Mesenchymal stem cell (in vitro differentiated cells and primary cell): ENCODE measurements around the gene NTMT1.
A peak's percentile ranks its signal among the peaks of the same experiment; 100 is the strongest.

Experiments used
- DNase-seq: peaks from one replicate; pipeline ENCODE4 v3.0.0-alpha.2; 2013
- H2AFZ ChIP-seq: one replicate; pipeline ENCODE4 v1.6.1; 2013; ENCODE audit warnings: low read depth, mild to moderate bottlenecking, control low read depth, inconsistent platforms, low read length, moderate library complexity
- H2AK5ac ChIP-seq: 2 replicates; pipeline ENCODE4 v1.6.1; 2013; ENCODE audit warnings: low read length, moderate library complexity, mild to moderate bottlenecking, inconsistent platforms; ENCODE audit not compliant: severe bottlenecking
- H2BK120ac ChIP-seq: one replicate; pipeline ENCODE4 v1.6.1; 2013; ENCODE audit warnings: low read depth, mild to moderate bottlenecking, inconsistent platforms, low read length, moderate library complexity
- H2BK12ac ChIP-seq, 2 experiments: one replicate each; pipeline ENCODE4 v1.6.1; 2013; ENCODE audit warnings: inconsistent platforms in 2 of 2, low read length in 2 of 2, mild to moderate bottlenecking in 2 of 2, moderate library complexity in 2 of 2, control low read depth in 1 of 2
- H2BK15ac ChIP-seq: one replicate; pipeline ENCODE4 v1.6.1; 2013; ENCODE audit warnings: mild to moderate bottlenecking, low read depth, inconsistent platforms; ENCODE audit not compliant: poor library complexity, severe bottlenecking
- H2BK5ac ChIP-seq: 2 replicates; pipeline ENCODE4 v1.6.1; 2013; ENCODE audit warnings: low read depth, mild to moderate bottlenecking, low read length, control low read depth, inconsistent platforms; ENCODE audit not compliant: poor library complexity, severe bottlenecking
- H3K14ac ChIP-seq, 2 experiments: one replicate each; pipeline ENCODE4 v1.6.1; 2013; ENCODE audit warnings: inconsistent platforms in 2 of 2, low read length in 2 of 2, control low read depth in 1 of 2, mild to moderate bottlenecking in 1 of 2, moderate library complexity in 1 of 2
- H3K18ac ChIP-seq, 2 experiments: one replicate each; pipeline ENCODE4 v1.6.1; 2013; ENCODE audit warnings: inconsistent platforms in 2 of 2, low read length in 2 of 2, control low read depth in 1 of 2, low read depth in 1 of 2, mild to moderate bottlenecking in 1 of 2
- H3K23ac ChIP-seq, 2 experiments: one replicate each; pipeline ENCODE4 v1.6.1; 2013; ENCODE audit warnings: inconsistent platforms in 2 of 2, low read length in 2 of 2, mild to moderate bottlenecking in 2 of 2, moderate library complexity in 2 of 2, control low read depth in 1 of 2
- H3K27ac ChIP-seq: 2 replicates; pipeline ENCODE4 v1.5.1; 2013; ENCODE audit warnings: mild to moderate bottlenecking, moderate library complexity, low read length, control low read depth, inconsistent platforms; ENCODE audit not compliant: poor library complexity, severe bottlenecking
- H3K27me3 ChIP-seq, 2 experiments: 2 replicates each; pipeline versions ENCODE4 v1.6.1 to v1.7.0; 2013; ENCODE audit warnings: low read length in 2 of 2, mild to moderate bottlenecking in 2 of 2, moderate library complexity in 2 of 2, control low read depth in 1 of 2, inconsistent platforms in 1 of 2; ENCODE audit not compliant: control insufficient read depth in 1 of 2, insufficient read depth in 1 of 2
- H3K36me3 ChIP-seq, 2 experiments: 2 replicates each; pipeline versions ENCODE4 v1.6.1 to v1.7.0; 2013; ENCODE audit warnings: low read length in 2 of 2, control low read depth in 1 of 2, inconsistent platforms in 1 of 2, low read depth in 1 of 2, mild to moderate bottlenecking in 1 of 2; ENCODE audit not compliant: insufficient read depth in 2 of 2, control insufficient read depth in 1 of 2
- H3K4ac ChIP-seq, 2 experiments: one replicate each; pipeline ENCODE4 v1.6.1; 2013; ENCODE audit warnings: inconsistent platforms in 2 of 2, low read length in 2 of 2, mild to moderate bottlenecking in 2 of 2, moderate library complexity in 2 of 2, control low read depth in 1 of 2, low read depth in 1 of 2
- H3K4me1 ChIP-seq: 2 replicates; pipeline ENCODE4 v1.6.1; 2013; ENCODE audit warnings: low read depth, low read length, control low read depth; ENCODE audit not compliant: control insufficient read depth, insufficient read depth
- H3K4me2 ChIP-seq: 2 replicates; pipeline ENCODE4 v1.6.1; 2013; ENCODE audit warnings: low read length, mild to moderate bottlenecking, inconsistent platforms; ENCODE audit not compliant: poor library complexity, severe bottlenecking
- H3K4me3 ChIP-seq, 2 experiments: 2 replicates each; pipeline versions ENCODE4 v1.5.1 to v1.7.0; 2013; ENCODE audit warnings: low read length in 2 of 2, mild to moderate bottlenecking in 2 of 2, control low read depth in 1 of 2, low read depth in 1 of 2; ENCODE audit not compliant: insufficient read depth in 1 of 2
- H3K79me1 ChIP-seq: replicated peaks from 2 replicates; pipeline ENCODE4 v1.6.1; 2013; ENCODE audit warnings: mild to moderate bottlenecking, control low read depth, low read length, inconsistent platforms; ENCODE audit not compliant: poor library complexity, severe bottlenecking
- H3K9ac ChIP-seq: 2 replicates; pipeline ENCODE4 v1.7.0; 2013; ENCODE audit warnings: mild to moderate bottlenecking, low read length, moderate library complexity
- H3K9me3 ChIP-seq: 2 replicates; pipeline ENCODE4 v1.7.0; 2013; ENCODE audit warnings: mild to moderate bottlenecking, low read length; ENCODE audit not compliant: control insufficient read depth
- H4K8ac ChIP-seq: one replicate; pipeline ENCODE4 v1.6.1; 2013; ENCODE audit warnings: inconsistent platforms, mild to moderate bottlenecking, low read length, moderate library complexity
- H4K91ac ChIP-seq: one replicate; pipeline ENCODE4 v1.6.1; 2013; ENCODE audit warnings: mild to moderate bottlenecking, low read length, inconsistent platforms
- WGBS: methylation state at CpG from one replicate; pipeline ENCODE4 v1.1.7; 2013; ENCODE audit warnings: mixed read lengths; 5-methylcytosine and 5-hydroxymethylcytosine counted together

The NTMT1 gene

DNA sequence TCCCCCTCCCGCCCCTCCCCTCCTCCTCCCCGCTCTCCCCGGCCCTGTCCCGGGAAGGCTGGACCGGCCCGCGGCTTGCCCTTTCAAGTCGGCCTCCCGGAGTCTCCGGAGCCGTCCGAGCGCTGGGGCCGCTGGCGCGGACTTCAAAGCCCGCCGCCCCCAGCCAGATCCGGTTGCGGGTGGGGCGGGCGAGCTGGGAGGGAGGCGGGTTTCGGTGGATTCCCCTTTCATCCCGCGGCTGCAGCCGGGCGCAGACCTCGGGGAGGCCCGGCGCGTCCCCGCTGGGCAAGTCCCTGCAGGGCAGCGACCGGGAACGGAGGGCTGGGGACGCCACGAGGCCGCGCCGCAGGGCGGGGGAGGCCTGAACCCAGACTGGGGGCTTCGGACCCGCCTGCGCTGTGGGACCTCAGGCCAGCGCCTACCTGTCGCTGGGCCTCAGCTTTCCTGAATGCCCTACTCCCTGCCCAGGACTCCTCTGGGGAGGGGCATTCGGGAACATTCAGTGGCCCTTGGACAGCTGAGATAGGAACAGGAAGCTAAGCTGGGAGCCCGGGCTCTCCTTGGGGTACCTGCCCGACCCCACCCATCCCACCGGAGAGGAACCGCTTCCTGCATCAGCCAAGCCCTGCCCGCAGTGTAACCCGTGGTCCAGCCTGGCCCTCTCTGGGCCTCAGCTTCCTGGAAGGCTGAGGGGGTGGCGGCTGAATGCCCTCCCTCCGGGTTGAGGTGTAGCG is 28.4 kb upstream of the NTMT1 start:
- DNase-seq, result peak; percentile 78
- Histone ChIP-seq H4K91ac (peak overlapping the region; percentile 100), H3K36me3 (no peaks in the 10 kb centered on the region), H3K18ac (peak overlapping the region; percentile 98 to 100), H3K4ac (peak overlapping the region; percentile 98 to 100), H2BK5ac (peak overlapping the region; percentile 96), H2AFZ (no peak overlapping the region), H3K27ac (peak overlapping the region; percentile 80), H3K4me2 (peak overlapping the region; percentile 94), H2BK12ac (peak overlapping the region; percentile 85 to 93), H2AK5ac (peak overlapping the region; percentile 92), H3K4me3 (peak overlapping the region; percentile 60 to 71), H3K4me1 (peaks cover 19% of the 10 kb centered on the region), H3K9me3 (no peaks in the 10 kb centered on the region), H3K9ac (peak overlapping the region; percentile 86), H2BK15ac (peak overlapping the region; percentile 82), H2BK120ac (peak overlapping the region; percentile 93), H4K8ac (peak overlapping the region; percentile 100), H3K79me1 (no peaks in the 10 kb centered on the region), H3K14ac (peak overlapping the region; percentile 8 to 96), H3K23ac (peak overlapping the region in 1 of 2 experiments; percentile 86), H3K27me3 (no peaks in the 10 kb centered on the region)
- 5% methylated on average over 44 of the region's 57 CpGs for WGBS

GRCh38 chr9:129598089-129598596 is 27.8 kb upstream of the NTMT1 start:
- Histone ChIP-seq H3K27me3 (no peaks in the 10 kb centered on the region), H3K4me2 (peak overlapping the region; percentile 94), H4K91ac (peak overlapping the region; percentile 100), H3K23ac (peak overlapping the region in 1 of 2 experiments; percentile 86), H3K36me3 (no peaks in the 10 kb centered on the region), H2AFZ (no peak overlapping the region), H2BK5ac (peak overlapping the region; percentile 32), H2BK12ac (peak overlapping the region; percentile 85 to 93), H3K4me1 (peaks cover 24% of the 10 kb centered on the region), H3K27ac (peak overlapping the region; percentile 80), H3K9me3 (no peaks in the 10 kb centered on the region), H2BK120ac (peak overlapping the region; percentile 93), H3K79me1 (no peaks in the 10 kb centered on the region), H3K4me3 (peak overlapping the region in 1 of 2 experiments; percentile 71), H3K9ac (peak overlapping the region; percentile 86), H3K4ac (peak overlapping the region; percentile 98 to 100), H3K14ac (peak overlapping the region in 1 of 2 experiments; percentile 96), H2AK5ac (peak overlapping the region; percentile 92), H4K8ac (peak overlapping the region; percentile 100), H2BK15ac (peak overlapping the region; percentile 38), H3K18ac (peak overlapping the region; percentile 98 to 100)
- DNase-seq, result no peak
- 66% methylated on average over 11 of the region's 14 CpGs for WGBS

DNA sequence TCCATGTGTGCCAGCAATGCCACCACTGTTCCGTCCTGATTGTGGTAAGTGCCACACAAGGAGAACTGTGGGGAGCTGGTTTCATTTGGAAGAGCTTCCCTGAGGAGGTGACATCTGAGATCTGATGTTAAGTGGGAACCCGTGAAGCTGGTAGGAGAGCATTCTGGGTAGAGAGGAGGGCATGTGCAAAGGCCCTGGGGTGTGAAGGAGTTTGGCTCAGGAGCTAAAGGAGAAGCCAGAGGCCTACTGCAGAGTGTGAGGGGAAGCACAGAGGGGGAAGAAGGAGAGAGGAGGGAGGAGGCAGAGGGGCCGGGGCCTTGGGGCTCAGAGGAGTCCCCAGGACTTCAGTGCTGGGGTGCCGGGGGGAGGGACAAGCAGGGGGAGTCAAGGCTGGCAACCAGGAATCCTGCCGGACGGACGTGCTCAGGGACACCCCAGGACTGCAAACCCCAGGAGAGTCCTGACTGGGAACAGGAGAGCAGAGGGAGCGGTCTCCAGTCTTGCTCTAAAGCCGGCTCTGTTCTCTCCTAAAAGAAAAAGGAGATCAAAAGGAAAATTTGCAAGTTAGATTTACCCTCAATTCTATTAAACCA is 24.8 kb upstream of the NTMT1 start:
- Histone ChIP-seq H2BK12ac (peak overlapping the region in 1 of 2 experiments; percentile 47), H3K18ac (no peak overlapping the region), H2BK5ac (no peak overlapping the region), H3K36me3 (no peaks in the 10 kb centered on the region), H3K14ac (no peak overlapping the region), H3K79me1 (no peaks in the 10 kb centered on the region), H3K4ac (peak overlapping the region; percentile 4 to 46), H4K91ac (peak overlapping the region; percentile 43), H2BK15ac (peak overlapping the region; percentile 90), H2AK5ac (peak overlapping the region; percentile 38), H2AFZ (no peak overlapping the region), H3K9me3 (no peaks in the 10 kb centered on the region), H3K27me3 (no peaks in the 10 kb centered on the region), H3K27ac (no peak overlapping the region), H3K23ac (no peak overlapping the region), H4K8ac (peak overlapping the region; percentile 27), H3K4me1 (peaks cover 26% of the 10 kb centered on the region), H3K4me3 (no peak overlapping the region), H3K4me2 (no peak overlapping the region), H2BK120ac (peak overlapping the region; percentile 21), H3K9ac (no peak overlapping the region)
- DNase-seq, result no peak
- 96% methylated on average over 5 of the region's 9 CpGs for WGBS
